ENCODE data around the gene PSTPIP1. TPM values are rescaled to one million over a fixed set of nuclear protein-coding genes. Genes with fewer than 3 reads are reported as not detected.

The PSTPIP1 gene
- total and polyA plus RNA-seq, 2 of the 13 experiments (the other 11 are each of a cell fraction or from before 2014, with no cell fraction given), result 4.4 to 8.7 TPM

DNA sequence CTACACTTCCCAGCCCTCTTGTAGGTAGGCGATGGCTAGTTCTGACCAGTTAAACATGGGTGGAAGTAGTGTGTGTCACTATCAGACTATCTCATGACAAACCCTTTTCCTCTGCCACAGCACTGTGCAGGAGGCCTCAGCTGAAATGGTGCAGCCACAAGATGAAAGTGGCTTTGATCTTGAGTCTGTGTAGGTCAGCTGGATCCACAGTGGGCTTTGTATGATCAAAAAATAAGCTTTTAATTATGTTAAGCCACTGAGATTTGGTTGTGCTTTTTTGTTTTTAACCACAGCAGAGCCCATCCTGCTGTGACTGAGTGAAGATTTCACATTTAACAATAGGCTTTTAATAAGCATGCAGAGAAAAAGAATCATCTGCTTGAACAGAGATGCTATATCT, 43.7 kb upstream of the PSTPIP1 start:
- Histone ChIP-seq H3K4me3 (replicated peaks in 1 of 3; ENCODE audit: insufficient read depth in 1 of 3, low read depth in 2 of 3, low read length in 3 of 3) (no peak overlapping the region), H3K79me2 (ENCODE audit: insufficient read depth, low read length) (no peaks in the 10 kb centered on the region), H4K20me1 (ENCODE audit: insufficient read depth, low read length) (no peaks in the 10 kb centered on the region), H3K9ac (ENCODE audit: insufficient read depth, low read depth, low read length) (no peak overlapping the region), H3K36me3 (replicated peaks in 1 of 2; ENCODE audit: control insufficient read depth in 1 of 2, insufficient read depth in 2 of 2, low read length in 2 of 2) (peaks cover 2 to 28% of the 10 kb centered on the region in 2 experiments; a peak in 3 of 5 replicates), H3K4me2 (ENCODE audit: low read depth, low read length) (no peak overlapping the region), H2AFZ (ENCODE audit: low read length) (no peak overlapping the region), H3K27me3 (ENCODE audit: control insufficient read depth in 1 of 2, insufficient read depth in 2 of 2, low read length in 2 of 2) (no peaks in the 10 kb centered on the region), H3K4me1 (ENCODE audit: insufficient read depth, low read length) (no peaks in the 10 kb centered on the region), H3K9me3 (ENCODE audit: low read length) (no peaks in the 10 kb centered on the region), H3K27ac (ENCODE audit: extremely low read length, insufficient read depth, low read length) (no peak overlapping the region)
- FAIRE-seq (no peak), ATAC-seq (no peak), DNase-seq (ENCODE audit: low spot score) (no peak)
- TF ChIP-seq, protein P1, sequence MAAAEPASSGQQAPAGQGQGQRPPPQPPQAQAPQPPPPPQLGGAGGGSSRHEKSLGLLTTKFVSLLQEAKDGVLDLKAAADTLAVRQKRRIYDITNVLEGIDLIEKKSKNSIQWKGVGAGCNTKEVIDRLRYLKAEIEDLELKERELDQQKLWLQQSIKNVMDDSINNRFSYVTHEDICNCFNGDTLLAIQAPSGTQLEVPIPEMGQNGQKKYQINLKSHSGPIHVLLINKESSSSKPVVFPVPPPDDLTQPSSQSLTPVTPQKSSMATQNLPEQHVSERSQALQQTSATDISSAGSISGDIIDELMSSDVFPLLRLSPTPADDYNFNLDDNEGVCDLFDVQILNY (CRISPR knock-in tag; conservative IDR thresholded peaks at IDR 0.05), result no peak
- TF ChIP-seq RORA (CRISPR knock-in tag; IDR thresholded peaks at IDR 0.05), result no peak
- TF ChIP-seq CENPX (CRISPR knock-in tag; IDR thresholded peaks at IDR 0.05), result no peak
- WGBS (ENCODE audit: low lambda C conversion rate), result 94% methylated on average over 1 of the region's 1 CpG
- in situ Hi-C loops (cut with HindIII; ENCODE audit: extremely low pct_ligation_motif_present, low pct_unique_long_range_greater_than_20kb), result no loop called here
- ChIA-PET POLR2A (no interaction called here), CTCF (ENCODE audit: low intra/inter-chr PET ratio, low total read pairs) (no interaction called here)
- intact Hi-C loops (cut with micrococcal nuclease; ENCODE audit: unreplicated experiment), result no loop called here
- BruUV-seq (replicated peaks), result no TSS peak

DNA sequence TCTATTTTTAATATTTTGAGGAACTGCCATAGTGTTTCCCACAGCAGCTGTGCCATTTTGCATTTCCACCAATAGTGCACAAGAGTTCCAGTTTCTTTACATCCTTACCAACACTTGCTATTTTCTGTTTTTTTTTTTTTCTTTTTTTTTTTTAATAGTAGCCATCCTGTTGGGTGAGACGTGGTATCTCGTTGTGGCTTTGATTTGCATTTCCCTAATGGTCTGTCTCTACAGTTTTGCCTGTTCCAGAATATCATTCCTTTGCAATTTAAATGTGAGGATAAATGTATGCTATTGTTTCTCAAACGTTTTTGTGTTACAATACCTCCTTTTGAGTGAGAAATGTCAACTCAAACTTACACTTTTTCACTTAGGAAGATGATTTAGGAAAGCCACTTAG, 41.0 kb upstream of the PSTPIP1 start:
- in situ Hi-C loops (cut with HindIII; ENCODE audit: extremely low pct_ligation_motif_present, low pct_unique_long_range_greater_than_20kb) (no loop called here), intact Hi-C loops (cut with micrococcal nuclease; ENCODE audit: unreplicated experiment) (no loop called here)
- WGBS (ENCODE audit: low lambda C conversion rate), result 64% methylated on average over 3 of the region's 3 CpGs
- no peaks in the 10 kb centered on the region; a peak in 1 of 5 replicates for H3K27me3 ChIP-seq (ENCODE audit: control insufficient read depth in 1 of 2, insufficient read depth in 2 of 2, low read length in 2 of 2)
- DNase-seq (ENCODE audit: low spot score), result no peak
- H3K79me2 ChIP-seq (ENCODE audit: insufficient read depth, low read length), result no peaks in the 10 kb centered on the region
- no peak overlapping the region for H2AFZ ChIP-seq (ENCODE audit: low read length)
- no peak overlapping the region for H3K27ac ChIP-seq (ENCODE audit: extremely low read length, insufficient read depth, low read length)
- no peaks in the 10 kb centered on the region for H3K9me3 ChIP-seq (ENCODE audit: low read length)
- H4K20me1 ChIP-seq (ENCODE audit: insufficient read depth, low read length), result no peaks in the 10 kb centered on the region
- H3K4me2 ChIP-seq (ENCODE audit: low read depth, low read length), result no peak overlapping the region
- ATAC-seq, result no peak
- POLR2A ChIA-PET, result no interaction called here
- FAIRE-seq, result no peak
- peaks cover 0 to 5% of the 10 kb centered on the region in 2 experiments; a peak in 3 of 5 replicates for H3K36me3 ChIP-seq (replicated peaks in 1 of 2; ENCODE audit: control insufficient read depth in 1 of 2, insufficient read depth in 2 of 2, low read length in 2 of 2)
- H3K4me3 ChIP-seq (replicated peaks in 1 of 3; ENCODE audit: insufficient read depth in 1 of 3, low read depth in 2 of 3, low read length in 3 of 3), result no peak overlapping the region
- no peaks in the 10 kb centered on the region for H3K4me1 ChIP-seq (ENCODE audit: insufficient read depth, low read length)
- no peak overlapping the region for H3K9ac ChIP-seq (ENCODE audit: insufficient read depth, low read depth, low read length)
- CTCF ChIA-PET (ENCODE audit: low intra/inter-chr PET ratio, low total read pairs), result no interaction called here
- BruUV-seq (replicated peaks), result no TSS peak
- TF ChIP-seq PHF5A (CRISPR knock-in tag; IDR thresholded peaks at IDR 0.05; ENCODE audit: low read depth, unreplicated experiment), result no peak
- TF ChIP-seq, protein P2, sequence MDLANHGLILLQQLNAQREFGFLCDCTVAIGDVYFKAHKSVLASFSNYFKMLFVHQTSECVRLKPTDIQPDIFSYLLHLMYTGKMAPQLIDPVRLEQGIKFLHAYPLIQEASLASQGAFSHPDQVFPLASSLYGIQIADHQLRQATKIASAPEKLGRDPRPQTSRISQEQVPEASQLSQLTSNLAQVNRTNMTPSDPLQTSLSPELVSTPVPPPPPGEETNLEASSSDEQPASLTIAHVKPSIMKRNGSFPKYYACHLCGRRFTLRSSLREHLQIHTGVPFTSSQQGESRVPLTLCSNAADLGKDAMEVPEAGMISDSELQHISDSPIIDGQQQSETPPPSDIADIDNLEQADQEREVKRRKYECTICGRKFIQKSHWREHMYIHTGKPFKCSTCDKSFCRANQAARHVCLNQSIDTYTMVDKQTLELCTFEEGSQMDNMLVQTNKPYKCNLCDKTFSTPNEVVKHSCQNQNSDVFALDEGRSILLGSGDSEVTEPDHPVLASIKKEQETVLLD (CRISPR knock-in tag; IDR thresholded peaks at IDR 0.05; ENCODE audit: low read depth), result no peak
- TF ChIP-seq SOX13 (IDR thresholded peaks at IDR 0.05), result no peak
- TF ChIP-seq SOX13 (CRISPR knock-in tag; conservative IDR thresholded peaks at IDR 0.05 in 1 of 2, IDR thresholded peaks at IDR 0.05 in 1 of 2), result no peak
- no peak for TF ChIP-seq NBN (conservative IDR thresholded peaks at IDR 0.05)
- no peak for TF ChIP-seq KDM5B (CRISPR knock-in tag; IDR thresholded peaks at IDR 0.05; ENCODE audit: borderline replicate concordance)
- TF ChIP-seq, protein P3, sequence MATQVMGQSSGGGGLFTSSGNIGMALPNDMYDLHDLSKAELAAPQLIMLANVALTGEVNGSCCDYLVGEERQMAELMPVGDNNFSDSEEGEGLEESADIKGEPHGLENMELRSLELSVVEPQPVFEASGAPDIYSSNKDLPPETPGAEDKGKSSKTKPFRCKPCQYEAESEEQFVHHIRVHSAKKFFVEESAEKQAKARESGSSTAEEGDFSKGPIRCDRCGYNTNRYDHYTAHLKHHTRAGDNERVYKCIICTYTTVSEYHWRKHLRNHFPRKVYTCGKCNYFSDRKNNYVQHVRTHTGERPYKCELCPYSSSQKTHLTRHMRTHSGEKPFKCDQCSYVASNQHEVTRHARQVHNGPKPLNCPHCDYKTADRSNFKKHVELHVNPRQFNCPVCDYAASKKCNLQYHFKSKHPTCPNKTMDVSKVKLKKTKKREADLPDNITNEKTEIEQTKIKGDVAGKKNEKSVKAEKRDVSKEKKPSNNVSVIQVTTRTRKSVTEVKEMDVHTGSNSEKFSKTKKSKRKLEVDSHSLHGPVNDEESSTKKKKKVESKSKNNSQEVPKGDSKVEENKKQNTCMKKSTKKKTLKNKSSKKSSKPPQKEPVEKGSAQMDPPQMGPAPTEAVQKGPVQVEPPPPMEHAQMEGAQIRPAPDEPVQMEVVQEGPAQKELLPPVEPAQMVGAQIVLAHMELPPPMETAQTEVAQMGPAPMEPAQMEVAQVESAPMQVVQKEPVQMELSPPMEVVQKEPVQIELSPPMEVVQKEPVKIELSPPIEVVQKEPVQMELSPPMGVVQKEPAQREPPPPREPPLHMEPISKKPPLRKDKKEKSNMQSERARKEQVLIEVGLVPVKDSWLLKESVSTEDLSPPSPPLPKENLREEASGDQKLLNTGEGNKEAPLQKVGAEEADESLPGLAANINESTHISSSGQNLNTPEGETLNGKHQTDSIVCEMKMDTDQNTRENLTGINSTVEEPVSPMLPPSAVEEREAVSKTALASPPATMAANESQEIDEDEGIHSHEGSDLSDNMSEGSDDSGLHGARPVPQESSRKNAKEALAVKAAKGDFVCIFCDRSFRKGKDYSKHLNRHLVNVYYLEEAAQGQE (IDR thresholded peaks at IDR 0.05; ENCODE audit: borderline replicate concordance in 1 of 2, low read depth in 1 of 2, low read length in 2 of 2), result no peak
- no peak for TF ChIP-seq ZNF543 (CRISPR knock-in tag; IDR thresholded peaks at IDR 0.05)
- TF ChIP-seq, protein P4, sequence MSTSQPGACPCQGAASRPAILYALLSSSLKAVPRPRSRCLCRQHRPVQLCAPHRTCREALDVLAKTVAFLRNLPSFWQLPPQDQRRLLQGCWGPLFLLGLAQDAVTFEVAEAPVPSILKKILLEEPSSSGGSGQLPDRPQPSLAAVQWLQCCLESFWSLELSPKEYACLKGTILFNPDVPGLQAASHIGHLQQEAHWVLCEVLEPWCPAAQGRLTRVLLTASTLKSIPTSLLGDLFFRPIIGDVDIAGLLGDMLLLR (CRISPR knock-in tag; IDR thresholded peaks at IDR 0.05), result no peak

All from HepG2 (cell line).